Memory B cell (primary cell): ENCODE data around the gene DNAH11.
A peak's percentile ranks its signal among the peaks of the same experiment; 100 is the strongest.

Source experiments
- ATAC-seq: fragments of 150-1000 bp; cut with Tn5 transposase; 2 replicates; pipeline ENCODE4 v1.10.0; 2021; ENCODE audit warnings: low read depth, mild to moderate bottlenecking, moderate library complexity
- DNase-seq, 2 donors: peaks; one replicate each; pipeline ENCODE4 v3.0.0; 2022; ENCODE audit warnings: low spot score in 2 of 2
- H3K27ac Mint-ChIP-seq: one replicate; pipeline ENCODE4 v1.8.0; 2022; ENCODE audit warnings: mild to moderate bottlenecking, moderate library complexity, mixed read lengths
- H3K27me3 Mint-ChIP-seq: one replicate; pipeline ENCODE4 v1.8.0; 2022; ENCODE audit warnings: mixed read lengths
- H3K36me3 Mint-ChIP-seq: one replicate; pipeline ENCODE4 v1.8.0; 2022; ENCODE audit warnings: mild to moderate bottlenecking, mixed read lengths
- H3K4me1 Mint-ChIP-seq: one replicate; pipeline ENCODE4 v1.8.0; 2022; ENCODE audit warnings: mixed read lengths
- H3K4me3 Mint-ChIP-seq: one replicate; pipeline ENCODE4 v1.8.0; 2022; ENCODE audit warnings: mild to moderate bottlenecking, moderate library complexity, mixed read lengths
- H3K9me3 Mint-ChIP-seq: one replicate; pipeline ENCODE4 v1.8.0; 2022; ENCODE audit warnings: mixed read lengths

DNAH11 gene

GRCh38 chr7:21945454-21946221 lies 402.8 kb downstream of the DNAH11 start, which contains the start of gene CDCA7L:
Gene CDCA7L (minus strand): TSS chr7:21945899. CDS start chr7:21945804, 95 bp downstream.
- H3K36me3 Mint-ChIP-seq = no peaks in the 10 kb centered on the region
- peaks cover 39% of the 10 kb centered on the region for H3K4me1 Mint-ChIP-seq
- H3K27me3 Mint-ChIP-seq = no peaks in the 10 kb centered on the region
- DNase-seq (peak; percentile 80 to 85), ATAC-seq (peak; percentile 79)
- H3K27ac Mint-ChIP-seq = peak within 1 kb of the TSS; percentile 97
- peak within 1 kb of the TSS; percentile 95 for H3K4me3 Mint-ChIP-seq
- no peaks in the 10 kb centered on the region for H3K9me3 Mint-ChIP-seq

GRCh38 chr7:21946222-21946709 lies 403.4 kb downstream of the DNAH11 start:
- Mint-ChIP-seq H3K9me3 (no peaks in the 10 kb centered on the region), H3K27me3 (no peaks in the 10 kb centered on the region), H3K4me3 (peak overlapping the region; percentile 95), H3K4me1 (peaks cover 35% of the 10 kb centered on the region), H3K27ac (peak overlapping the region; percentile 97), H3K36me3 (no peaks in the 10 kb centered on the region)
- ATAC-seq (no peak), DNase-seq (no peak)

- ATAC-seq = no peak
- Mint-ChIP-seq H3K27me3 (no peaks in the 10 kb centered on the region), H3K36me3 (no peaks in the 10 kb centered on the region), H3K9me3 (no peaks in the 10 kb centered on the region), H3K4me3 (no peak overlapping the region), H3K27ac (peak overlapping the region; percentile 35), H3K4me1 (peaks cover 29% of the 10 kb centered on the region)
- DNase-seq = no peak
These were observed 404.2 kb downstream of the DNAH11 start for GRCh38 chr7:21947056-21947455.

- no peak for ATAC-seq
- Mint-ChIP-seq H3K4me3 (no peak overlapping the region), H3K4me1 (peaks cover 24% of the 10 kb centered on the region)
These were observed 405.1 kb downstream of the DNAH11 start for GRCh38 chr7:21947946-21948345.

GRCh38 chr7:21948364-21948763 lies 405.5 kb downstream of the DNAH11 start:
- Mint-ChIP-seq H3K36me3 (no peaks in the 10 kb centered on the region), H3K4me1 (peaks cover 20% of the 10 kb centered on the region), H3K27me3 (no peaks in the 10 kb centered on the region), H3K9me3 (no peaks in the 10 kb centered on the region), H3K27ac (no peak overlapping the region), H3K4me3 (no peak overlapping the region)
- DNase-seq (no peak), ATAC-seq (no peak)

More at GRCh38 chr7:21947946-21948345, 405.1 kb downstream of the DNAH11 start:
- Mint-ChIP-seq H3K27ac (no peak overlapping the region), H3K36me3 (no peaks in the 10 kb centered on the region), H3K27me3 (no peaks in the 10 kb centered on the region), H3K9me3 (no peaks in the 10 kb centered on the region)
- DNase-seq = no peak

GRCh38 chr7:21948887-21949540 lies 406.2 kb downstream of the DNAH11 start:
- peaks cover 19% of the 10 kb centered on the region for H3K4me1 Mint-ChIP-seq
- no peaks in the 10 kb centered on the region for H3K27me3 Mint-ChIP-seq
- no peak overlapping the region for H3K4me3 Mint-ChIP-seq
- H3K9me3 Mint-ChIP-seq = no peaks in the 10 kb centered on the region
- H3K27ac Mint-ChIP-seq = peak overlapping the region; percentile 5
- DNase-seq (no peak), ATAC-seq (no peak)
- H3K36me3 Mint-ChIP-seq = no peaks in the 10 kb centered on the region
